K562 (cell line): ENCODE measurements around the gene NOTCH3. TPM values are rescaled to one million over a fixed set of nuclear protein-coding genes. Genes with fewer than 3 reads are reported as not detected.

Experiments used
- ATAC-seq: fragments of 200-7000 bp; cut with Tn5 transposase; 3 replicates; pipeline ENCODE4 v1.9.1; 2020; ENCODE audit warnings: moderate library complexity
- BruUV-seq: library from RNA; stranded (reverse); fragments of 400-500 nt; replicated peaks from 2 replicates; lab custom pipeline; 2021; lab: Mats Ljungman, UMichigan
- CTCF ChIA-PET: fragments of 300-600 bp; formaldehyde crosslinking; extraction: SDS; loops from one replicate; lab custom pipeline; 2021; ENCODE audit warnings: low intra/inter-chr PET ratio; lab: Yijun Ruan, JAX
- POLR2A ChIA-PET: fragments of 300-600, 350-650 bp; sonication (Branson Sonifier 250); formaldehyde crosslinking; extraction: SDS; loops from one replicate; lab custom pipeline; 2021; ENCODE audit warnings: antibody characterized with exemption, inconsistent platforms; lab: Yijun Ruan, JAX
- DNase-seq, 4 experiments: peaks; one replicate each; pipeline versions ENCODE4 v3.0.0 to v3.0.0-alpha.2; 2011 to 2018; ENCODE audit warnings: low spot score in 3 of 4, mixed read lengths in 3 of 4; ENCODE audit errors: extremely low read depth in 1 of 4
- FAIRE-seq: peaks from 2 replicates; lab custom pipeline; 2011; peaks lifted over from hg19 to GRCh38; lab: Jason Lieb, UNC
- H2AFZ ChIP-seq: 2 replicates; pipeline ENCODE4 v1.6.0; 2011; ENCODE audit warnings: low read depth, low read length, control low read depth, inconsistent platforms
- H3K27ac ChIP-seq: fragments of 200-600 bp; 3 replicates; pipeline ENCODE4 v1.8.0; 2011; ENCODE audit warnings: low read depth, mild to moderate bottlenecking, control low read depth, inconsistent platforms, low read length, moderate library complexity, mixed read lengths; ENCODE audit errors: extremely low read depth
- H3K27me3 ChIP-seq, 2 experiments: fragments of 300-600 bp in 1 of 2; 2 replicates in 1 of 2; 3 replicates in 1 of 2; pipeline versions ENCODE4 v1.6.0 to v1.8.0; 2011; ENCODE audit warnings: inconsistent platforms in 2 of 2, low read length in 2 of 2, mild to moderate bottlenecking in 1 of 2, mixed read lengths in 1 of 2, moderate library complexity in 1 of 2; ENCODE audit not compliant: control insufficient read depth in 2 of 2, insufficient read depth in 2 of 2
- H3K36me3 ChIP-seq: fragments of 300-600 bp; 3 replicates; pipeline ENCODE4 v1.8.0; 2011; ENCODE audit warnings: mild to moderate bottlenecking, low read length, inconsistent platforms; ENCODE audit not compliant: control insufficient read depth, insufficient read depth
- H3K4me1 ChIP-seq, 2 experiments: fragments of 200-600 bp in 1 of 2; replicated peaks in 1 of 2; 2 replicates in 1 of 2; 3 replicates in 1 of 2; pipeline versions ENCODE4 v1.5.1 to v1.8.0; 2011; ENCODE audit warnings: inconsistent platforms in 2 of 2, low read length in 2 of 2, mild to moderate bottlenecking in 1 of 2, mixed read lengths in 1 of 2, moderate library complexity in 1 of 2; ENCODE audit not compliant: control insufficient read depth in 2 of 2, insufficient read depth in 2 of 2
- H3K4me2 ChIP-seq: 2 replicates; pipeline ENCODE4 v1.6.1; 2011; ENCODE audit warnings: low read length, control low read depth, inconsistent platforms, mixed read lengths; ENCODE audit not compliant: insufficient read depth
- H3K4me3 ChIP-seq: fragments of 200-600 bp; sonication (generic), shearing (Covaris generic); 2 replicates; pipeline ENCODE4 v1.5.1; 2016; ENCODE audit warnings: control low read depth, inconsistent platforms
- H3K79me2 ChIP-seq: fragments of 200-600 bp; 3 replicates; pipeline ENCODE4 v1.8.0; 2011; ENCODE audit warnings: low read length, inconsistent platforms; ENCODE audit not compliant: control insufficient read depth, insufficient read depth
- H3K9ac ChIP-seq, 2 experiments: 2 replicates each; pipeline versions ENCODE4 v1.6.0 to v1.6.1; 2011; ENCODE audit warnings: low read depth in 2 of 2, low read length in 2 of 2, control low read depth in 1 of 2, inconsistent platforms in 1 of 2, mild to moderate bottlenecking in 1 of 2, mixed read lengths in 1 of 2; ENCODE audit not compliant: insufficient read depth in 1 of 2
- H3K9me1 ChIP-seq: one replicate; pipeline ENCODE4 v1.6.0; 2011; ENCODE audit warnings: inconsistent platforms, mild to moderate bottlenecking, low read length, moderate library complexity; ENCODE audit not compliant: control insufficient read depth, insufficient read depth
- H3K9me3 ChIP-seq: replicated peaks from 2 replicates; pipeline ENCODE4 v1.5.1; 2011; ENCODE audit warnings: low read depth, low read length, inconsistent platforms; ENCODE audit not compliant: control insufficient read depth, insufficient read depth
- H4K20me1 ChIP-seq: replicated peaks from 2 replicates; pipeline ENCODE4 v1.6.1; 2011; ENCODE audit warnings: low read length, inconsistent platforms, mixed read lengths; ENCODE audit not compliant: control insufficient read depth, insufficient read depth
- ATF7 ChIP-seq: fragments of 450-650 bp; IDR thresholded peaks from 2 replicates; pipeline ENCODE4 v1.7.1; 2014; ENCODE audit warnings: mild to moderate bottlenecking, moderate library complexity
- E2F3 ChIP-seq: fragments of 250-450 bp; sonication (Bioruptor Pico); IDR thresholded peaks from 2 replicates; pipeline ENCODE4 v1.4.0; 2020; ENCODE audit warnings: mild to moderate bottlenecking
- FOXA1 ChIP-seq: fragments of 450-650 bp; IDR thresholded peaks from 2 replicates; pipeline ENCODE4 v1.6.1; 2016; ENCODE audit warnings: mild to moderate bottlenecking, borderline replicate concordance
- HMGN3 ChIP-seq: IDR thresholded peaks from 2 replicates; pipeline ENCODE4 v1.6.1; 2011; ENCODE audit warnings: borderline replicate concordance, low read depth, mild to moderate bottlenecking, mixed read lengths, low read length; ENCODE audit not compliant: insufficient read length; ENCODE audit errors: extremely low read depth
- IFI16 ChIP-seq: fragments of 250-450 bp; sonication (Bioruptor Pico); IDR thresholded peaks from 2 replicates; pipeline ENCODE4 v2.1.2; 2022; ENCODE audit warnings: mild to moderate bottlenecking, inconsistent platforms
- SMAD3 ChIP-seq: fragments of 450-650 bp; formaldehyde crosslinking; conservative IDR thresholded peaks from 2 replicates; pipeline ENCODE4 v1.4.0; 2020; ENCODE audit warnings: mild to moderate bottlenecking
- SRSF3 ChIP-seq: fragments of 200-400 bp; formaldehyde crosslinking; IDR thresholded peaks from 2 replicates; pipeline ENCODE4 v1.6.1; 2016; ENCODE audit warnings: mild to moderate bottlenecking, low read length, moderate library complexity; ENCODE audit not compliant: insufficient read depth
- ZNF695 ChIP-seq: fragments of 450-650 bp; formaldehyde crosslinking; IDR thresholded peaks from 2 replicates; pipeline ENCODE4 v1.4.0; 2020; ENCODE audit warnings: mild to moderate bottlenecking, moderate library complexity
- WGBS: fragments of 100-300 bp; shearing (Covaris generic); methylation state at CpG from one replicate; pipeline ENCODE4 v1.1.6; 2016; ENCODE audit warnings: low coverage, mixed read lengths; ENCODE audit not compliant: insufficient coverage; ENCODE audit errors: missing lambda C conversion rate; 5-methylcytosine and 5-hydroxymethylcytosine counted together
- in situ Hi-C: fragments of 300-500 bp; cut with MboI; formaldehyde crosslinking; loops from 4 replicates; pipeline ENCODE4 v1.15.0; 2018; ENCODE audit warnings: inconsistent platforms, mixed read lengths
- intact Hi-C: fragments of 100-400 bp; cut with micrococcal nuclease; formaldehyde crosslinking; loops from 2 replicates; pipeline ENCODE4 v1.14.2; 2022
- polyA plus RNA-seq, 8 experiments: library from polyadenylated mRNA; depleted of rRNA in 4 of 8; stranded (reverse) in 5 of 8; unstranded in 3 of 8; fragments of >200 nt; fragmentation: Nextera tagmentation in 2 of 8; fragmentation: Illumina TruSeq in 1 of 8; extraction: Ambion mirVana in 2 of 8; extraction: Trizol in 1 of 8; gene quantifications; 2 replicates each; pipeline versions ENCODE4 v1.2.1 to v1.2.3, GENCODE V29; 2011 to 2014; ENCODE audit warnings: inconsistent platforms in 1 of 8, missing spikeins in 1 of 8
- total RNA-seq, 7 experiments: library from RNA; depleted of rRNA in 6 of 7; stranded (reverse); fragments of >200 nt in 6 of 7; fragmentation: Illumina TruSeq in 2 of 7; extraction: Trizol in 2 of 7; gene quantifications; 2 replicates each; pipeline versions ENCODE4 v1.2.1 to v1.2.3, GENCODE V29; 2011 to 2021; ENCODE audit warnings: low replicate concordance in 1 of 7
- TF ChIP-seq, protein P1 (sequence below), 2 experiments: IDR thresholded peaks; 2 replicates each; pipeline ENCODE4 v1.6.1; 2011; ENCODE audit warnings: borderline replicate concordance in 1 of 2, control low read depth in 1 of 2, low read depth in 1 of 2, low read length in 1 of 2, mild to moderate bottlenecking in 1 of 2, mixed read lengths in 1 of 2, moderate library complexity in 1 of 2; ENCODE audit not compliant: insufficient read depth in 1 of 2, insufficient read length in 1 of 2, poor library complexity in 1 of 2, severe bottlenecking in 1 of 2; ENCODE audit errors: extremely low read depth in 1 of 2
- TF ChIP-seq, protein P2 (sequence below): fragments of 250-450 bp; sonication (Bioruptor Pico); IDR thresholded peaks from 2 replicates; pipeline ENCODE4 v1.8.0; 2021; ENCODE audit warnings: borderline replicate concordance, mild to moderate bottlenecking, moderate library complexity; ENCODE audit not compliant: poor library complexity, severe bottlenecking
- TF ChIP-seq, protein P3 (sequence below): fragments of 450-650 bp; IDR thresholded peaks from 2 replicates; pipeline ENCODE4 v1.6.1; 2017; ENCODE audit warnings: antibody characterized with exemption, mild to moderate bottlenecking

Gene NOTCH3
- total and polyA plus RNA-seq, 9 of the 15 experiments (the other 6 are each of a cell fraction or from before 2014, with no cell fraction given), result under 0.01 to 1.2 (median 0.16) TPM

DNA sequence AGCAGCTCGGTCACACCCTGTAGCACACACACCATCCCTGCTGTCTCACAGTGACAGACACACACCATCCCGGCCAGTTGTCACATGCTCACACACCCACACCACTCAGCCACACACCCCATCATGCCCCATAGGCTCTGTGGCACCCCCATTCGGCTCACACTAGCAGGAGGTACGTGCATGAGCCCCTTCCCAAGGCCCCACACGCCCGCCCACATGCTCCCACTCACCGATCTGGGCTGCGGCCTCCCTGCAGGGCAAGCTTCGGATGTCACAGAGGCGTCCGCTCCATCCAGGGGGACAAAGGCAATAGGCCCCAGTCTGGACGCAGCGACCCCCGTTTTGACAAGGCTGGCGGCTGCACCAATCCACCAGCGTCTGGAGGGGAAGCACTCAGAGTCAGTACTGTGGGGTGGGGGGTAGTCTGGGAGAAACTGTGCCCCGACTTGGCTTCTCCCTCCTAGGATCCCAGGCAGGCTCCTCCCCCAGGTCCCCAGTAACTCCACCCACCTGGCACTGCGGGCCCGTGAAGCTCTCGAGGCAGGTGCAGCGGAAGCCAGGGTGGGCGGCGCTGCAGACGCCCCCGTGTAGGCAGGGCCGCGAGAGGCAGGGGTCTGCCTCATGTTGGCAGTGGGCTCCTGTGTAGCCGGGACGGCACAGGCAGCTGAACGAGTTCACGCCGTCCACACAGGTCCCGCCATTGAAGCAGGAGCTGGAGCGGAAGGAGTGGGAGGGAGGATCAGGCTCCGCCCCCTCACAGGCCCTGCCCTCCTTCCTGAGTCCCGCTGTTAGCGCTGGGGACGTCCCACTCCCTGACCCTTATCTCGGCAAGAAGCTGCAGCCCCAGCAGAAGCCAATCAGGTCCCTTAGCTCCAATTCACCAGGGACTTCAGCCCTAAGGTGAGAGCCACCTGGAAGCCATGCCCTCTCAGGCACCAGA is 20.1 kb downstream of the NOTCH3 start (continued):
- TF ChIP-seq, protein P1, sequence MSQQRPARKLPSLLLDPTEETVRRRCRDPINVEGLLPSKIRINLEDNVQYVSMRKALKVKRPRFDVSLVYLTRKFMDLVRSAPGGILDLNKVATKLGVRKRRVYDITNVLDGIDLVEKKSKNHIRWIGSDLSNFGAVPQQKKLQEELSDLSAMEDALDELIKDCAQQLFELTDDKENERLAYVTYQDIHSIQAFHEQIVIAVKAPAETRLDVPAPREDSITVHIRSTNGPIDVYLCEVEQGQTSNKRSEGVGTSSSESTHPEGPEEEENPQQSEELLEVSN (IDR thresholded peaks at IDR 0.05; ENCODE audit: borderline replicate concordance in 1 of 2, extremely low read depth in 1 of 2, insufficient read depth in 1 of 2, insufficient read length in 1 of 2, low read depth in 1 of 2, low read length in 1 of 2, poor library complexity in 1 of 2, severe bottlenecking in 1 of 2), result peak; percentile 78 to 88

DNA sequence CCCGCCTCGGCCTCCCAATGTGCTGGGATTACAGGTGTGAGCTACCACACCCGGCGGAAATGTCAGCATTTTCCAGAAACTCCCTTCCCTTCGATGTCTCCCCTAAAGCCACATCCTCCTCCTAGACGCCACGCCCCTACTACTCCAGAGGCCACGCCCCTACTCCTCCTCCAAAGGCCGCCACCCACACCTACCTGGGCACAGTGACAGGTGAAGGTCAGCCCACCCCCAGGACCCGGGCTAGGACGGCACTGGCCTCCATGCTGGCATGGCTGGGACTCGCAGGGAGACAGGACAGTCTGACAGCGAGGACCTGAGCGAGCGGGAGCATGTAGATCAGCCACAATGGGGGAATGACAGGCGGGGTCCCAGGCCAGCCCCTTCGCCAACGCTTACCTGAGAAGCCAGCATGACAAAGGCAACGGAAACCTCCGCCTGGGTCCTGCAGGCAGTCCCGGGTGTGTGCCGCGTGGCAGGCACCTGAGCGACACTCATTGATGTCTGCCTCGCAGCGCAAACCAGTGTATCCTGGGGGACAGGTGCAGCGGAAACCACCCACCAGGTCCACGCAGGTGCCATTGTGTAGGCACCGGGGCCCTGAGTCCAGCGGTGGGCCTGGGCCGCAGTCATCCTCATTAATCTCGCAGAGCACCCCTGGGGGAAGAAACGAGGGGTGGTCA is 22.0 kb downstream of the NOTCH3 start:
- Histone ChIP-seq H3K4me3 (no peak overlapping the region), H3K4me1 (peaks cover 4 to 43% of the 10 kb centered on the region in 2 experiments; a peak in 4 of 5 replicates), H3K4me2 (no peak overlapping the region), H3K36me3 (no peaks in the 10 kb centered on the region), H3K9me1 (peaks cover 4% of the 10 kb centered on the region), H3K9ac (no peak overlapping the region), H3K27ac (no peak overlapping the region), H3K9me3 (no peaks in the 10 kb centered on the region), H3K27me3 (no peaks in the 10 kb centered on the region; a peak in 1 of 5 replicates), H4K20me1 (0 out of 2 replicates have a peak, but pooled peaks cover 3% of the 10 kb centered on the region), H2AFZ (no peak overlapping the region), H3K79me2 (no peaks in the 10 kb centered on the region)
- BruUV-seq, result no TSS peak
- DNase-seq (peak in 2 of 4 experiments; percentile 32 to 37), ATAC-seq (no peak), FAIRE-seq (no peak)
- 48% methylated on average over 30 of the region's 33 CpGs for WGBS
- in situ Hi-C loops (no loop called here), intact Hi-C loops (loop anchor here (5.0 kb wide), 1 partner anchor 84 kb away; no protein-coding TSS in a partner anchor)
- CTCF ChIA-PET, result interaction anchor here (1.1 to 4.1 kb wide), 2 partner anchors 377 to 393 kb away, joined by 3 to 33 read pairs; no protein-coding TSS in a partner anchor
- POLR2A ChIA-PET, result no interaction called here
- TF ChIP-seq ATF7, result no peak
- TF ChIP-seq SRSF3, result no peak
- TF ChIP-seq, protein P2, sequence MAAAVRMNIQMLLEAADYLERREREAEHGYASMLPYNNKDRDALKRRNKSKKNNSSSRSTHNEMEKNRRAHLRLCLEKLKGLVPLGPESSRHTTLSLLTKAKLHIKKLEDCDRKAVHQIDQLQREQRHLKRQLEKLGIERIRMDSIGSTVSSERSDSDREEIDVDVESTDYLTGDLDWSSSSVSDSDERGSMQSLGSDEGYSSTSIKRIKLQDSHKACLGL (CRISPR knock-in tag), result no peak
- TF ChIP-seq FOXA1, result no peak
- TF ChIP-seq ZNF695 (CRISPR knock-in tag), result no peak
- TF ChIP-seq SMAD3 (CRISPR knock-in tag), result no peak
- TF ChIP-seq, protein P3, sequence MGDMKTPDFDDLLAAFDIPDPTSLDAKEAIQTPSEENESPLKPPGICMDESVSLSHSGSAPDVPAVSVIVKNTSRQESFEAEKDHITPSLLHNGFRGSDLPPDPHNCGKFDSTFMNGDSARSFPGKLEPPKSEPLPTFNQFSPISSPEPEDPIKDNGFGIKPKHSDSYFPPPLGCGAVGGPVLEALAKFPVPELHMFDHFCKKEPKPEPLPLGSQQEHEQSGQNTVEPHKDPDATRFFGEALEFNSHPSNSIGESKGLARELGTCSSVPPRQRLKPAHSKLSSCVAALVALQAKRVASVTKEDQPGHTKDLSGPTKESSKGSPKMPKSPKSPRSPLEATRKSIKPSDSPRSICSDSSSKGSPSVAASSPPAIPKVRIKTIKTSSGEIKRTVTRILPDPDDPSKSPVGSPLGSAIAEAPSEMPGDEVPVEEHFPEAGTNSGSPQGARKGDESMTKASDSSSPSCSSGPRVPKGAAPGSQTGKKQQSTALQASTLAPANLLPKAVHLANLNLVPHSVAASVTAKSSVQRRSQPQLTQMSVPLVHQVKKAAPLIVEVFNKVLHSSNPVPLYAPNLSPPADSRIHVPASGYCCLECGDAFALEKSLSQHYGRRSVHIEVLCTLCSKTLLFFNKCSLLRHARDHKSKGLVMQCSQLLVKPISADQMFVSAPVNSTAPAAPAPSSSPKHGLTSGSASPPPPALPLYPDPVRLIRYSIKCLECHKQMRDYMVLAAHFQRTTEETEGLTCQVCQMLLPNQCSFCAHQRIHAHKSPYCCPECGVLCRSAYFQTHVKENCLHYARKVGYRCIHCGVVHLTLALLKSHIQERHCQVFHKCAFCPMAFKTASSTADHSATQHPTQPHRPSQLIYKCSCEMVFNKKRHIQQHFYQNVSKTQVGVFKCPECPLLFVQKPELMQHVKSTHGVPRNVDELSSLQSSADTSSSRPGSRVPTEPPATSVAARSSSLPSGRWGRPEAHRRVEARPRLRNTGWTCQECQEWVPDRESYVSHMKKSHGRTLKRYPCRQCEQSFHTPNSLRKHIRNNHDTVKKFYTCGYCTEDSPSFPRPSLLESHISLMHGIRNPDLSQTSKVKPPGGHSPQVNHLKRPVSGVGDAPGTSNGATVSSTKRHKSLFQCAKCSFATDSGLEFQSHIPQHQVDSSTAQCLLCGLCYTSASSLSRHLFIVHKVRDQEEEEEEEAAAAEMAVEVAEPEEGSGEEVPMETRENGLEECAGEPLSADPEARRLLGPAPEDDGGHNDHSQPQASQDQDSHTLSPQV, result no peak
- no peak for TF ChIP-seq HMGN3
- no peak for TF ChIP-seq E2F3
- no peak for TF ChIP-seq IFI16 (CRISPR knock-in tag)
